Measurements from ENCODE around the gene NAGPA.
A peak's percentile ranks its signal among the peaks of the same experiment; 100 is the strongest.
"Not testable (repeated sequence)": the region's sequence is repeated elsewhere in the genome, so short reads cannot be mapped to it uniquely, and the experiment has no call there.

The NAGPA gene

DNA sequence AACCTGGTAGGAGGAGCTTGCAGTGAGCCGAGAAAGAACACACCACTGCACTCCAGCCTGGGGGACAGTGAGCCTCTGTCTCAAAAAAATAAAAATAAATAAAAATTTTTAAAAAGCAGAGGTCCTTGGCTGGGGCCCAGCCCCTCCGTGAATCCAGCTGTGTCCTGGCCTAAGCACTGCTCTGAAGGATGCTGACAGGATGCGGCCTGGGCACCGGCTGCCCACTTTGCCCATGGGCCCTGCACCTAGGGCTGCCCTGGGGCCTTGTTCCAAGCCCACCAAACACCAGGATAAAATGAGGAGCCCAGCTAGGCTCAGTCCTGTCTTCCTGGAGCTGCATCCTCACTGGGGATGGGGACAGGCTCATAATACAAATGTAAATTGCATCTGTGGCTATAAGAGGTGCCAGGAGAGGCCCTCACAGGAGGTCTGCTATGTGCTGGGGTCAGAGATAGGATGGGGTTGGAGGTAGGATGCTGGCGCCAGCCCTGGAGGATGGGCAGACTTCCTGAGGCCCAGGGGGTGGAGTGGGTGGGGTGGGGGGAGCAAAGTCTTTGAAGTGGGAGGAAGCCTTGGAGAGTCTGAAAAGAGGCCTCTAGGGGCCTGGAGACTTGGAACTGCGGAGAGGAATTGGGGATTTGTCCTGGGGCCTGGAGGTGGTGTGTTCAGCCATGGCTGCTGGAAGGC is 25.8 kb upstream of the NAGPA start:
- no peak for DNase-seq

DNA sequence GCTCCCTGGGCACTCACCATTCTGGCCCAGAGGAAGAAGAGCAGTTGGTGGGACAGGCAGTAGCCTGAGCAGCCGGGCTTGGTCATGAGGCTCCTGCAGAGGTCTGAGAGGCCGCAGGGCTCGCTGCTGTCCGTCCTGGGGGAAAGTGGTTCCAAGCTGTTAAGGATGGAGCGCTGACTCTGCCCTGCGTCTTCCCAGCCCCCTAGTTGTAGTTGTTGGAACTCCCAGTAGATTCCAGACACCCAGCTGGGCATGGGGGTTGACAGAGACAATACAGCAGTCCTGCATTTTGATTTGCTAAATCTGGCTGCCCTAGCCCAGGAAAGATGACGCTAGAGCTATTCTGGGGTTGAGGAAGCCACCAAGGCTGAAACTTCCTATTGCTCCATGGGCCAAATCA is 24.7 kb upstream of the NAGPA start:
- no peak for DNase-seq

- DNase-seq: no peak
These were observed 22.6 kb upstream of the NAGPA start for GRCh38 chr16:5056352-5056751.

DNA sequence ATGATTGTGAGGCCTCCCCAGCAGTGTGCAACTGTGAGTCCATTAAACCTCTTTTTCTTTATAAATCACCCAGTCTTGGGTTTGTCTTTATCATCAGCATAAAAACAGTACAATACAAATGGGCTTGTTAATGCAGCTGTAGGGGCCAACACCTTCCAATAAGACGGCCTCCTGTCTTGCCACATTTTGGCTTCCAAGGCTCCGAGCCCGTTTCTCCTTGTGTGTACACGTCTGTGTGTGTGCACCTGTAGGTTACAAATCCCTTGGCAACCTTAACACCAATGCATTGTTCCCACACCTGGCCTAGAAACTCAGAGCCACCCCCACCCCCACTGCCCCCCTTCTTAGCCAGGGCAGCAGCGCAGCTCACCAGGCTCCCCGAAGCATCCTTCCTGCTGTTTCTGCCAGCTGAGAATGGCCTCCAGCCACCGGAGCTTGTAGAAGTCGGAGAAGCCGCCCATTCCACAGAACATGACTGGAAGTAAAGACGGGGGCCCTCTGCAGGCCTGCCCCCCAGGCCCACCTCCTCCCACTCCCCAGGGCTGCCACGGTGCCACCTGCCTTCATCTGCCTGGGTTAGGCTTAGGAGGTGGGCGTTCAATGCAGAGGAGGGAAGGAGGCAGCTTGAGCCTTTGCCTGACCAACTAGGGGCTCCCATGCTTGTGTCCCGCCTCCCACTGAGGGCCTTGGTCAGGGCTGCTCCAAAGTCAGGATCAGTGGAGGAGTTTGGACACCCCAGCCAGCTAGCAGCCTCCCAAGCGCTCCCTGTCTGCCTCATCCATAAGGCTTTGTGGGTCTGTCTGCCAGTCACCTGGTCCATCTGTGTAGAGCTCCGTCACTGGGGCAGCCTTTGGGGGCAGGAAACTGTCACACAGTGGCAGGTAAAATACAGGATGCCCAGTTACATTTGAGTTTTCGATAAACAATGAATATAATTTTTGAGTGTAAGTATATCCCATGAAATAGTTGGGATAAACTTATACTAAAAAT is 21.4 kb upstream of the NAGPA start:
- no peak for DNase-seq

DNA sequence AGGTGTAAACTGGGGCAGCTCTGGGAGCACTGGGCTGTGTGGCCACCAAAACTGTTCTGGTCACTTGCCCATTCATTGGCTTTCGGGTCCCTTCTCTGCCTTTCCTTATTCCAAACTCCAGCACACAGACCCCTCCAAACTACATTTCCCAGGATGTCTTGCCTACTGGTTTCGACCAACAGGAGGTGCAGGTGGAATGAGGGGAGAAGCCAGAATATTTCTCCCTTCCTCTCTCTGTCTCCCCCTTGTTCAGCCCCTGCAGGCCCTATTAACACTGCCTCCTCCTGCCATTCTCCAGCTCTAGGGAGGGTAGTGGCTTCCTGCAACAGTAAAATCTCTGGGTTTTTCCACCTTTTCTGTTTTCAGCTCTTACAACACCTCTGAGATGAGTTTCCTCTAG is 13.2 kb upstream of the NAGPA start:
- no peak for DNase-seq

GRCh38 chr16:5045499-5046115 is 11.9 kb upstream of the NAGPA start:
- no peak for DNase-seq

GRCh38 chr16:5044581-5044980 is 10.8 kb upstream of the NAGPA start:
- not testable (repeated sequence) for DNase-seq

DNA sequence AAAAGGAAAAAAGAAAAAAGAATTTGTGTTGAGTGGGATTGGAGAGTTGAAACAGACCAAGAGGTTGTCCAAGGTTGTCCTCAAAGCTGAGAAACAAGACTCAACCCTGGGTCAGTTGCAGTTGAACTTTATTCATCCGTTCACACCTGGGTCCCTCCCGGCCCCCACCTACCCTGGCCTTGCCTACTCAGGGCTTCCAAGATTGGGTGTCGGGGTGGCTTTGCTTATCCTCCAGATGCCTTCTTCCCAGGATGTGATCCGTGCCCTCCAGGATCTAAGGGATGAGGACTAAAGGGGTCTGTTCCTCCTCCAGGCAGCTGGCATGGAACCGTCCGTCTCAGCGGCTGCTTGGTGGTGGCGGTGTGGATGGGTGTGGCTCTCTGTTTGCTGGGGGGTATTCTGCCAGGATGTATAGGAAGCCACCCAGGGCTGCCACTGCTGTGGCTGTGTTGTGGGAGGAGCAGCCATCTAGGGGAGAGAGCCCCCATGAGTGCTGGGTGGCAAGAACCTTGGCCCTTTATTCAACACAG is 10.3 kb upstream of the NAGPA start:
- DNase-seq: no peak

DNA sequence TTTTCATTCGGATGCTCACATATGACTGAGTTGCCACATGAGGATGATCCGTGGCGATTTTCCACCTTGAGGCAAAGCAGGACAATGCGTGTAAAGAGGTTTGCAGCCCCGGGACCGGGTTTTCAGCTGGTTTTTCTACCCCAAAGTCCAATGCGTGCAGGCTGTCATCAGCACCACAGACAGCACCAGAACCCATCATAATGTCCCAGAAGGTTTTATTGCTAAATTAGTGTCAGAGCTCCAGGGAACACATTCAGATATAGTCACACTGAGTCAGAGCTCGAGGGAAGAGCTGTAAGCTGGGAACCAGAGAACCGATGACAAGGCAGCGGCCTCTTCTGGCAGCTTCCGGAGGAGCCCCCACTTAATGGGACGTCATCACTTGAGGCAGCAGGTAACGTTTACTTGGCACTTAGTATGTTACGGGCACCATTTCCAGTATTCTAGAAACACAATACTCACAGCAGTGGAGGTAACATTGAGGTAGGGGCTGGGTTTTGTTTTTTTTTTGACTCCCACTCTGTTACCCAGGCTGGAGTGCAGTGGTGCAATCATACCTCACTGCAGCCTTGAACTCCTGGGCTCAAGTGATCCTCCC is 8.9 kb upstream of the NAGPA start:
- peak; percentile 27 for DNase-seq

DNA sequence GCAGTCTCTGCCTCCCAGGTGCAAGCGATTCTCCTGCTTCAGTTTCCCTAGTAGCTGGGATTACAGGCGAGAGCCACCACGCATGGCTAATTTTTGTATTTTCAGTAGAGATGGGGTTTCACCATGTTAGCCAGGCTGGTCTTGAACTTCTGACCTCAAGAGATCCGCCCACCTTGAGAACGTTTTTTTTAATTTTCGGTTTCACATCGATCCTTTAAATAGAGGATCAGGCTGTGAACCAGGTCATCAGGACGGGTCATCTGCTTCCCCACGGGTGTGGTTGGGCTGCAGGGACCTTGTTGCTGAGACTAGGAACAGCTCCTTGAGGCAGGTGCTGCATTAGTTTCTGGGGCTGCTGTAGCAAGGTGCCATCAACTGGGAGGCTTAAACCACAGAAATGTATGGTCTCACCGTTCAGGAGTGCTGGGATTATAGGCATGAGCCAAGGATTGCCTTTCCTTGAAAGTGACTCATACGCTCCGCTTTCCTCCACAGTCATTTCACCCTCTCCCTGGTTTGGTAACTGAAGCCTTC is 7.9 kb upstream of the NAGPA start:
- no peak for DNase-seq

DNA sequence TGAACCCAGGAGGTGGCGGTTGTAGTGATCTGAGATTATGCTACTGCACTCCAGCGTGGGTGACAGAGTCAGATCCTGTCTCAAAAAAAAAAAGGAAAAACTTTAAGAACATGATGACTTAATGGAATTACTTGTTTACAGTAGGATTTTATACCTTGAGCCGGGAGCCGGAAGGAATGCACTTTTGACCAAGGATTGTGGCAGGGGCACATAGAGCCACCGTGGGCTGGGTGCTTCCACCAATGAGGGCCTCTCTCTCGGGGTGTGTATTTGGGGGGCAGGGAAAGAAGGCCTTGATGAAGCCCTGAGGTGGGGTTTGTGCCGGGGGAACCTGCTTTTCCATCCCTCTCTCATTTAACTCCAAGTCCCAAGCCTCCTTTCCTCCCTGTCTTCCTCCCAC is 6.7 kb upstream of the NAGPA start:
- DNase-seq: no peak

- DNase-seq: no peak
These were observed 2.8 kb upstream of the NAGPA start for GRCh38 chr16:5036228-5037156.

DNA sequence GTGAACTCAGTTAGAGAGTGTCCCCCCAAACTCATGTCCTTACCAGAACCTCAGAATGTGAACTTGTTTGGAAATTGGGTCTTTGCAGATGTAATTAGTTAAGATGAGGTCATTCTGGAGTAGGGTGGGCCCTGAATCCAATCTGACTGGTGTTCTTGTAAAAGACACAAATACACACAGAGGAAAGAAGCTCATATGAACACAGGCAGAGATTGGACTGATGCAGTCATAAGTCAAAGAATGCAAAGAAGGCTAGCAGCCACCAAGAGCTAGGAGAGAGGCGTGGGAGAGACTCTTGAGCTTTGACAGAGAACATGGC is 2.1 kb upstream of the NAGPA start:
- no peak for DNase-seq

- no peak for DNase-seq
These were observed 410 bp upstream of the NAGPA start for GRCh38 chr16:5034167-5034523.

DNA sequence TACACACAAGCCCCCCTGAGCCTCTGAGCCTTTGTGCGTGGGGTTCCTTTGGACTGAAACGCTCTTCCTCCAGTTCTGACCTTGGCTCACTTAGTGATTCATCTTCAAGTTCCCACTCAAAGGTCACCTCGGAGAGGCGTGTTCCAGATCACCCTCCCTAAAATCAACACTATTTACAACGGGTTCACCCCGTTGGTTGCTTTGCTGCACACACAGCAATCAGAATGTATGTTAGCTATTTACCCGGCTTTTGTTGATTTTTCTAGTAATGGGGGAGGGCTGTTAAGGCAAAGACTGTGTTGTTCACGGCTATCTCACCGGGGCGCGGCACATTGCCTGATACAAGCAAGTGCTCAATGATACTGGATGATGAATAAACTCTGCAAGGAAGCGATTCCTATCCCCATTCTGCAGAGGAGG is 977 bp downstream of the NAGPA start:
- no peak for DNase-seq

GRCh38 chr16:5031601-5032000 is 2.1 kb downstream of the NAGPA start:
- no peak for DNase-seq

- no peak for DNase-seq
These were observed 3.4 kb downstream of the NAGPA start for GRCh38 chr16:5030251-5030870.

- no peak for DNase-seq
These were observed 4.7 kb downstream of the NAGPA start for GRCh38 chr16:5028950-5029475.

DNA sequence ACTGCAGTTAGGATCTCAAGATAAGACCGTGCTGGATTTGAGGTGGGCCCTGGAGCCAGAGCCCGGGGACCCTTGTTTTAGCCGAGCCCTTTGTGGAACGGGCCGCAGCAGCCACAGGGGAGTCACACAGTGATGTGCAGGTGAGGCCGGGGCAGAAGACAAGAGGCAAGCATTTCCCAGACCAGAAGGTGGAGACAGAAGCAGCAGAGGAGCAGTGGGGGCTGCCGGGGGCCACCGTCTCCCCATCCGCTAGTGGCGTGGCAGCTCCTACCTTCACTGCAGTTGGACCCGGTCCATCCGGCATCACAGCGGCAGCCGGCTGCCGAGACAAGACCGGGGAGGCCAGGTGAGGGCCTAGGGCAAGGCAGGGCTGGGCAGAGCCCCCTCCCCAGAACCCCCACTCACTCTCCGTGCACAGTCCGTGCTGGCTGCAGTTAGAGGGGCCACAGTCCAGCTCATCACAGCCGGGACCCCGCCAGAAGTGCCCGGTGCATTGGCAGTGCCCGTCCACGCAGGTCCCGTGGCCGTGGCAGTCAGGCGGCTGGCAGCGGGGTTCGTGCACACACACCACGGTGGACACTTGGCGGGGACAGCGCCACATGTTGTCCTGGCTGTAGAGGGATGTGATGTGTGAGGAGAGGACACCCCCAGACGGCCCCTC is 6.0 kb downstream of the NAGPA start:
- no peak for DNase-seq

- DNase-seq: no peak
These were observed 6.6 kb downstream of the NAGPA start for GRCh38 chr16:5027086-5027485.

- DNase-seq: no peak
These were observed 7.1 kb downstream of the NAGPA start for GRCh38 chr16:5026664-5027063.

Data from DMS153 (cell line).